ENCODE data around the gene SP2. TPM values are rescaled to one million over a fixed set of nuclear protein-coding genes. Genes with fewer than 3 reads are reported as not detected.

SP2 gene
- total and polyA plus RNA-seq, 2 of the 13 experiments (the other 11 are each of a cell fraction or from before 2014, with no cell fraction given): 1.4 to 4.8 TPM

GRCh38 chr17:47895347-47895855, 635 bp upstream of the SP2 start (continued):
- no peak for TF ChIP-seq AKNA (CRISPR knock-in tag; IDR thresholded peaks at IDR 0.05; ENCODE audit: borderline replicate concordance)
- peak; percentile 80; the same call in 1 of the 2 replicates for TF ChIP-seq ZNF414 (CRISPR knock-in tag; IDR thresholded peaks at IDR 0.05)
- 0 out of 2 replicates have a peak, but pooled peaks have one; percentile 8 for TF ChIP-seq ZNF24 (IDR thresholded peaks at IDR 0.05)
- no peak; the same call in 1 of the 2 replicates for TF ChIP-seq ZNF558 (CRISPR knock-in tag; IDR thresholded peaks at IDR 0.05; ENCODE audit: borderline replicate concordance)
- TF ChIP-seq SIX4 (CRISPR knock-in tag; IDR thresholded peaks at IDR 0.05): no peak
- TF ChIP-seq ZNF747 (CRISPR knock-in tag; IDR thresholded peaks at IDR 0.05; ENCODE audit: borderline replicate concordance): peak; percentile 93; the same call in 1 of the 2 replicates
- TF ChIP-seq PCBP2 (optimal IDR thresholded peaks at IDR 0.05; ENCODE audit: low read depth, low read length, poor library complexity, severe bottlenecking): no peak
- no peak for TF ChIP-seq EEA1 (CRISPR knock-in tag; IDR thresholded peaks at IDR 0.05; ENCODE audit: borderline replicate concordance)
- TF ChIP-seq ZNF567 (CRISPR knock-in tag; IDR thresholded peaks at IDR 0.05; ENCODE audit: borderline replicate concordance): no peak
- TF ChIP-seq PHF8 (CRISPR knock-in tag; IDR thresholded peaks at IDR 0.05): peak; percentile 90
- no peak for TF ChIP-seq ZNF850 (CRISPR knock-in tag; conservative IDR thresholded peaks at IDR 0.05)
- TF ChIP-seq ZNF333 (CRISPR knock-in tag; IDR thresholded peaks at IDR 0.05; ENCODE audit: borderline replicate concordance): no peak
- no peak for TF ChIP-seq MEIS1 (CRISPR knock-in tag; IDR thresholded peaks at IDR 0.05; ENCODE audit: borderline replicate concordance)
- no peak for TF ChIP-seq RNF2 (conservative IDR thresholded peaks at IDR 0.05; ENCODE audit: low read depth)
- TF ChIP-seq ZNF703 (CRISPR knock-in tag; IDR thresholded peaks at IDR 0.05; ENCODE audit: borderline replicate concordance): no peak
- peak; percentile 63; the same call in 1 of the 2 replicates for TF ChIP-seq TFE3 (CRISPR knock-in tag; IDR thresholded peaks at IDR 0.05)
- peak; percentile 38; the same call in 1 of the 2 replicates for TF ChIP-seq KDM6A (CRISPR knock-in tag; IDR thresholded peaks at IDR 0.05; ENCODE audit: low read depth)
- no peak for TF ChIP-seq SP2 (CRISPR knock-in tag; IDR thresholded peaks at IDR 0.05)
- TF ChIP-seq, protein P1, sequence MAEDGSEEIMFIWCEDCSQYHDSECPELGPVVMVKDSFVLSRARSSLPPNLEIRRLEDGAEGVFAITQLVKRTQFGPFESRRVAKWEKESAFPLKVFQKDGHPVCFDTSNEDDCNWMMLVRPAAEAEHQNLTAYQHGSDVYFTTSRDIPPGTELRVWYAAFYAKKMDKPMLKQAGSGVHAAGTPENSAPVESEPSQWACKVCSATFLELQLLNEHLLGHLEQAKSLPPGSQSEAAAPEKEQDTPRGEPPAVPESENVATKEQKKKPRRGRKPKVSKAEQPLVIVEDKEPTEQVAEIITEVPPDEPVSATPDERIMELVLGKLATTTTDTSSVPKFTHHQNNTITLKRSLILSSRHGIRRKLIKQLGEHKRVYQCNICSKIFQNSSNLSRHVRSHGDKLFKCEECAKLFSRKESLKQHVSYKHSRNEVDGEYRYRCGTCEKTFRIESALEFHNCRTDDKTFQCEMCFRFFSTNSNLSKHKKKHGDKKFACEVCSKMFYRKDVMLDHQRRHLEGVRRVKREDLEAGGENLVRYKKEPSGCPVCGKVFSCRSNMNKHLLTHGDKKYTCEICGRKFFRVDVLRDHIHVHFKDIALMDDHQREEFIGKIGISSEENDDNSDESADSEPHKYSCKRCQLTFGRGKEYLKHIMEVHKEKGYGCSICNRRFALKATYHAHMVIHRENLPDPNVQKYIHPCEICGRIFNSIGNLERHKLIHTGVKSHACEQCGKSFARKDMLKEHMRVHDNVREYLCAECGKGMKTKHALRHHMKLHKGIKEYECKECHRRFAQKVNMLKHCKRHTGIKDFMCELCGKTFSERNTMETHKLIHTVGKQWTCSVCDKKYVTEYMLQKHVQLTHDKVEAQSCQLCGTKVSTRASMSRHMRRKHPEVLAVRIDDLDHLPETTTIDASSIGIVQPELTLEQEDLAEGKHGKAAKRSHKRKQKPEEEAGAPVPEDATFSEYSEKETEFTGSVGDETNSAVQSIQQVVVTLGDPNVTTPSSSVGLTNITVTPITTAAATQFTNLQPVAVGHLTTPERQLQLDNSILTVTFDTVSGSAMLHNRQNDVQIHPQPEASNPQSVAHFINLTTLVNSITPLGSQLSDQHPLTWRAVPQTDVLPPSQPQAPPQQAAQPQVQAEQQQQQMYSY (CRISPR knock-in tag; IDR thresholded peaks at IDR 0.05): no peak

All from HepG2 (cell line).